Glomerular visceral epithelial cell (primary cell): ENCODE data around the gene TULP4.
A peak's percentile ranks its signal among the peaks of the same experiment; 100 is the strongest.
"Not testable (repeated sequence)": the region's sequence is repeated elsewhere in the genome, so short reads cannot be mapped to it uniquely, and the experiment has no call there.

Source experiments
- DNase-seq: peaks from one replicate; pipeline ENCODE4 v3.0.0-alpha.2; 2016; ENCODE audit errors: extremely low spot score

The TULP4 gene

GRCh38 chr6:158470023-158470422 is 157.8 kb downstream of the TULP4 start:
- DNase-seq, result not testable (repeated sequence)

DNA sequence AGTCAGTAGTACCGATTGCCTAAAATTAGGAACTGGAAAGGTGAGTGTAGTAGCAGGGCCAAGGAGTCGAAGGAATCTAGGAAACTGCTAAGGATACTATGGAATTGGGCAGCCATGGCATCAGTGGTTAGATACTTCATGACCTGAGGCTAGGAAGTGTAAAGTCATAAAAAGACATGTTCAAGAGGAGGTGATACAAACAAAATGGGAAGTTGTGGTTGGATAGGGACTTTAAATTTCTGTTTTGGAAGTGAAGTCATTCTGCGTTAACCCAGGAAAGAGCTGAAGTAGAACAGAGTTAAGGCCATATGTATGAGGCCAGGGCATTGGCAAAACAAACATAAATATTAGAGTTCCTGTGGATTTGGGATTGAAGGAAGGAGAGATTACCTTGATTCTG is 159.1 kb downstream of the TULP4 start:
- no peak for DNase-seq

- no peak for DNase-seq
Measured at GRCh38 chr6:158472447-158472846, 160.2 kb downstream of the TULP4 start.

DNA sequence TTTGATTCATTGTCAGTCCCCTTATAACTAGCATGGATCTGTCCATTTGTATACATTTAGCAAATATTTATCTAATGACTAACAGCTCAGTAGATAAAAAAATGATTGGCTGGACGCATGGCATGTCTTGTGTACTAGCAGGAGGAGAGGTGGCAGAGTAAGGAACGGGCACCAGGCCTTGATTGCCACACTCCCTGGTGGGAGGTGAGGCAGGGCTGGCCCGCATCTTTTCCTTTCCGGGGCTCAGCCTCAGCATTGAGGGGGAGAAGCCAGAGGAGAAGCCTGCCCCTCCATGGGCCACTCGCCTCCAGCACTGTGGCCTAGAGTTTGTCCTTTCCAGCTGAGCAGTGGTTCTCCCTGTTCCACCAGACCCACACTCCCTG is 162.7 kb downstream of the TULP4 start:
- no peak for DNase-seq

DNA sequence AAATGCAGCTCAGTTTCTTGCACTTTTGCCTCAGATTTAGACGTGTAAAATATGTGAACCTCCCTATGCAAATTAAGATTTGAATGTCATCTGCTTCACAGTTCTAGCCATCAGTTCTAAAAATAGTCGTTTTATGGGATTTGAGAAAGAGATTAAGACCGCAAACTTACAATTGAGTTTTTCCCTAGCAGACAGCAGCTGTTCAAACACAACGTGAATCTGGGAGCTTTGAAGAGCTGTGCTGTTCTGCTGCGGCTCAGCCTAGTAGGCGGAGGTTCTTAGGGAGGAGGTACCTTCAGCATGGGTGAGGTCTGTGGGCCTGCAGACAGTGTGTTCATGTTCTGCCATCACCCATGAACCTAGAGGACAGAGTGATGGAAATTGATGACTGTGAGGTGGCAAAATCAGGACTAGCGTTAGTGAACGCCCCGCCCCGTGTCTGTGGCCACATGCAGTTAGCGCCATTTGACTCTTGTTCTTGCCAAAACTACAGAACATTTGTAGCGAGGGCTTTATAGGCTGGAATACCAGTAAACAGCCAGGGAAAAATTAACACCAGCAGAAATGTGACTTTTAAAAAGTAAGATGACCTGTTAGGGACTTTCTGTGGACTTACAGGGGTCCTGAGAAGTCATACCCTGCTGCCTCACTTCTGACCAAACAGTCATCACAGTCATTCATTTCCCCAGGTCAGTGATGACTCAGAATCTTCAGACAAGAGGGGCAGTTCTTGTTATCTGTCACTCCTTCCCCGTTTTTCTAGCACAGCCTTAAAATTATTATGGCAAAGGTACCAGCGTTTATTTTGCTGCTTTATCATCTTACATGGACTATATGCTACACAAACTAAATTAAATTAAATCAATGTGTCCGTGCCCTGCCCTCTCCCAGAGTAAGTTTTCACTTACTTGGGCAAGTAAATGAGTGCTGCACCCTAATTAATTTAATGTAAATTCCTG is 163.4 kb downstream of the TULP4 start:
- DNase-seq, result peak; percentile 39

DNA sequence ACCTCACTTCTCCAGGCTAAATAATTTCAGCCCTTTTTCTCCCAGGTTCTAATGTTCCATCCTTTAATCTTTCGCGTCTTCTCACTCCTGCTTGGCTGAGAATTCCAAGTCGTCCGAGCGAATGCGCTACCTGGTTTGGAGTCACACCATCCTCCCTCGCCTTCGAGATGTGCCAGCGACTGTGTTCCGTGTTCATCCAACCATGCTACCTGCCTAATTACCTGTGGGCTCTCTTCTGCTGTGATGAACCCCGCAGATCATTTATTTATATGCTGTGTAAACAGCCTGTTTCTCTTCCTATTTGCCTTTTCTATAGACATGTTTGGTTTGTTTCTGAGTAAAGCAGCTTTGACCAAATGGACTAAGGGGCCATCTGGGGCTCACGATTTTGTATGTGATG is 164.1 kb downstream of the TULP4 start:
- DNase-seq, result no peak

- not testable (repeated sequence) for DNase-seq
Measured at GRCh38 chr6:158477722-158478121, 165.5 kb downstream of the TULP4 start.

GRCh38 chr6:158480989-158481388 is 168.7 kb downstream of the TULP4 start:
- no peak for DNase-seq

DNA sequence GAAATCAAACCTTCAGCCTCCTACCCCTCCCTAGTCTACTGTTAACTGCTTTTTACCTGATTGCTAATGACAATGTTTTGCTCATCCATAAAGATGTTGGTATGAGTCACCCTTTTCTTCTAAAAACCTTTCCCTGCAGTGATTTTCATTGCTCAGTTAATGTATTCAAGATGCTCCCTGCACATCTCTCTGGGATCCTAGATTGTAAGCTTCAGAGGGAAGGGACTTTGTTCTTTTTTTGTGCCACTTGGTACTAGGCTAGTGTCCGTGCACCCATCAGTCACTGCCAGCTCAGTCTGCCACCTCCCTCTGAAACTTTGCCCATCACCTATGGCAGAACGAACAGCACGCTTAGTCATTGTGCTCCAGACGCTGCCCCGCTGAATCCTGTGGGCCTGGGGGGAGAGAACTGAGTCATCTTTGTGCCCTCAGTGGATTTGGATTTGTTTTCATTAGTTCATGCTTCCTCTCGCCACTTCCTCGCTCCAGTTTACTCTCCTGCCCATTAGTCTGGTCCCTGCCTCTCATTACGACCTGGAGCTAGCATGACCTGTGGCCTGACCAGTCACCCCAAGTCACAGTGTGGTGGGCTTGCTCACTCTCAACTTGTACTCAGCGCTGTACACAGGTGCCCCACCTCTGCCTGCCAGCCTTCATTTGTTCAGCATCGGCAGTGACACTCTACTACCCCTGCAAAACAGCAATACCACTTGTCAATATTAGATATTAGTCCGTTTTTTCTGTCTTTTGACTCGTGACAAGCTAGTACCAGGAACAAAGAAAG is 169.6 kb downstream of the TULP4 start:
- DNase-seq, result peak; percentile 88

DNA sequence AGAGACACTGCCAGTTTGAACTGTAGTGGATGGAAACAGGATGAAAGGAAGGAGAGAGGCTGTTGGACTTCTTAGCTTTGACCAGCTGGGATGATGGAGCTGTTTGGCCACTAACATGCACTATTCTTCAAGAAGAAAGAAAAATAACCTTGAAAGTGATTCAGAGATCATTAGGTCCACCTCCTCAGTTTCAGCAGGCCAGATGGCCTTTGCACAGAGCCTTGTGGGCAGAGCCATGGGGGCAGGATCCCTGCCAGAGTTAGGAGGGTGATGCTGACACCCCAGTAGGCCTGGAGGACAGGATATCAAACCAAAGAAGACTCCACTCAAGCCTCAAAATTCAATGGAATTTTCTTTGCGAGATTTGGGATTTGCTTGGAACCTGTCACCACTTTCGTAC is 173.2 kb downstream of the TULP4 start:
- DNase-seq, result no peak

GRCh38 chr6:158487495-158487894 is 175.2 kb downstream of the TULP4 start:
- peak; percentile 12 for DNase-seq

GRCh38 chr6:158488065-158488464 is 175.8 kb downstream of the TULP4 start:
- DNase-seq, result peak; percentile 89

- no peak for DNase-seq
Measured at GRCh38 chr6:158489441-158489840, 177.2 kb downstream of the TULP4 start.

DNA sequence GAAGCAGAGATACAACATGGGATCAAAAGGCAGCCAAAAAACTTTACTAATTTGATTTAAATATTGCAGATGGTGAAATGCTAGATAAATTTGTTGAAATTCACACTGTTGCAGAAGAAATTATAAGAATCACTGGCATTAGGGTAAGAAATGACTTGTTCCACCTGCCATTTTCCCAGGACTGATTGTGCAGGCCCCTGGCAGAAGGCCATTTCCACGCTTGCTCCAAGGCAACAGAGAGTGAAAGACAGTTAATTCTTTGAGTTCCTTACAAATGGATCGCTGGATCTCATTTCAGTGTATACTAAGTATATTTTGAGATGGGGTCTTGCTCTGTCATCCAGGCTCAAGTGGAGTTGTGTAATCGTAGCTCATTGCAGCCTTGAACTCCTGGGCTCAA is 180.6 kb downstream of the TULP4 start:
- no peak for DNase-seq

- DNase-seq, result no peak
Measured at GRCh38 chr6:158496700-158497099, 184.4 kb downstream of the TULP4 start.

- DNase-seq, result no peak
Measured at GRCh38 chr6:158497620-158498019, 185.4 kb downstream of the TULP4 start.

DNA sequence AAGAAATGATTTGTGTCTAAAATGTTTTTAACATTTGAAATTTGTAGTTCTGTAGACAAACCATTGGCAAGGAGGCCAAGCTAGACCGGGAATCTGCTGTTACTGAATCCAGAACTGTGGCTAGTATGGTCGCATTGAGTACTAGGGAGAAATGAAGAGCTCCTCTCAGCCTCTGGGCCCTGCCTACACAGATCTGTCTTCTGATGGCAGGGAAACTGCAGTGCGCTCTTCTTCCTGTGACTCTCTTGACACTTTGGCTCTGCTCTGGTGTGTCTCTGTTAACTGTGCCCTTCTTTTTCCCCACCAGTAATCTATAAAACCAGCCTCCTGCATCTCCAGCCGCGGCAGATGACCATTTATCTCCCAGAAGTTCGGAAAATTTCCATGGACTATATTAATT is 186.1 kb downstream of the TULP4 start:
- no peak for DNase-seq

DNA sequence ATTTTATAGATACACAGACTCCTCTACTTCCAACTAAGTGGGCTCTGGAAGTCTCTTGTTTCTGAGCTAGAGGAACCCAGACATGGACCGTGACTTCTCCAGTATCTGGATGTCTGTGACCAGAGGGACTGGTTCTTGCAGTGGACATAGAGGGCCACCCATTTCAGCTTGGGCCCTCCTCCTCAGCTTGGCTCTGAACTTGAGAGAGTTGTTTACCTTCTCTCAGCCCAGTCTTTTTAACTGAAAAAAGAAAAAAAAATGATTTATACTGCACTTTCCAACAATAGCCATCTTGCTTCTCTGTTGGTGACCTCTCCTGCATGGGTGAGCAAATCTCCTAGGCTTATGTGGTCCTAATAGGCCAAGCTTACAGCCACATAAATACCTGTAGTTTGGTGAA is 187.3 kb downstream of the TULP4 start:
- no peak for DNase-seq

DNA sequence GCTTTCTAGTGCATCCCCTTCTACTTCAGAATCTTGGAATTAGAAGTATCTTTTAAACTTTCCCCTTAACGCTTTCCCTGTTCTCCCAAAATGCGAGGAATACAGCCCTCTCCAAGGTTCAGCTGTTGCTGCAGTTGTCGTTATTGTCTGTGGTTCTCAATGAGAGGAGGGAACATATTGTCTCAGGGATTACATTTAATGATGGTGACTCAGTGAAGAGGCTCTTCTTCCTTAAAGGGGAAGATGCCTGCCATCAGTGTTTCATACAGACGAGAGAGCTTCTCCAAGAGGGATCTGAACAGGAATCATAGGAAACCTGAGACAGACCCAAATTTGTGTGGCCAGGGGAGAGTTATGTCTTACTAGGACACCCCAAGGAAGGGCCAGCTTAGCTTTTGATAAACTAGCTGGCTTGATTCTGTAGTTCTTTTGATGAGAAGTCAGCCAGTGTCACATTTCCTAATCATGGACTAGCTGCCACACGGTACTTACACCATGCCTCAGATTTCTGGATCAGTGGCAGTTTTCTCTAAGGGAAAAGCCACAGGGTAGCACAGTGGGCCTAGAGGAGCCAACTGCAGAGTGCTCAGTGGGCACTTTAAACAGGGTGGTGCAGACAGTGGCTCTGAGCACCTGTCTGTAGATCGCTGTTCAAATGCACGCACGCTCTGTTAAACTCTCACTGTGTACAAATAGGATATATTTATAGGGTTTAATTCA is 187.9 kb downstream of the TULP4 start:
- peak; percentile 35 for DNase-seq

GRCh38 chr6:158501360-158502262 is 189.3 kb downstream of the TULP4 start:
- no peak for DNase-seq
